Stimulated activated CD8-positive, alpha-beta memory T cell treated with anti-CD3 and anti-CD28 coated beads, Interleukin-4, amount 100 ng/mL, for 1 hour (primary cell): Measurements from ENCODE around the gene CYLD.

Source experiments
- DNase-seq, 2 donors: peaks; one replicate each; pipeline ENCODE4 v3.0.0-alpha.2; 2020; ENCODE audit warnings: low read depth in 2 of 2, low spot score in 1 of 2

Gene CYLD

GRCh38 chr16:50711040-50711439 lies 30.8 kb upstream of the CYLD start:
- DNase-seq: no peak

- no peak for DNase-seq
Measured at GRCh38 chr16:50711862-50712559, 29.9 kb upstream of the CYLD start.

DNA sequence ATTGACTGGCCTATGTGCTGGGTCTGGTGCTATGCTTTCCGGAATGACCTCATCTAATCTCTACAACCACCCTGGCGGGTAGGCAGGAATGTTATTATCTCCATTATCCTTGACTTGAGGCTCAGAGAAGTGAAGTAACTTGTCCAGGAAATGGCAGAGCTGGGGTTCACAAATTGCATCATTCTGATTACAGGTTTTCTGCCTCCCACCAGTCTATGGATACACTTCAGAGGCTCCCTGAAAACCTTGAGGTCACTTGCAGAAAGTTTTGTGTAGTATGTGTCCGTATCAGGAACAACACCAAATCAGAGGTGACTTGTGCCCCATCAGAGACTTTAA lies 29.4 kb upstream of the CYLD start:
- DNase-seq: no peak

DNA sequence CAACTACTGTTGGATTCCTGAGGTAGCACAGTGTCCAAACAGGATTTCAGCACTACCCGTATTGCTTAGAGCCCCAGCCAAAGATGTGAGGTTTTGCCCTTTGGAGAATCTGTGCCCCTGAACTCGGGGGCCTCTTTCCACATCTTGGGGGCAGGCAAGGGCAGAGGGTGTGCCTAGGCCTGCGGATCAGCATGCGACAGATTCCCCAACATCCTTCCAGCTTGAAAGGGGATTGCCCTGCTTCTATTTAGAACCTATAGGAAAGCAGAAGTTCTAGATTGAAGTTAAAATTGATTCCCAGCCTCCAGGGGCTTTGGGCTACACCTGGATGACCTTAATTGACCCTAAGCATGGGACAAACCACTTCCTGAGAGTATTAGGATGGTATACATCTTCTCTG lies 28.9 kb upstream of the CYLD start:
- no peak for DNase-seq

GRCh38 chr16:50717091-50717490 lies 24.8 kb upstream of the CYLD start:
- DNase-seq: no peak

DNA sequence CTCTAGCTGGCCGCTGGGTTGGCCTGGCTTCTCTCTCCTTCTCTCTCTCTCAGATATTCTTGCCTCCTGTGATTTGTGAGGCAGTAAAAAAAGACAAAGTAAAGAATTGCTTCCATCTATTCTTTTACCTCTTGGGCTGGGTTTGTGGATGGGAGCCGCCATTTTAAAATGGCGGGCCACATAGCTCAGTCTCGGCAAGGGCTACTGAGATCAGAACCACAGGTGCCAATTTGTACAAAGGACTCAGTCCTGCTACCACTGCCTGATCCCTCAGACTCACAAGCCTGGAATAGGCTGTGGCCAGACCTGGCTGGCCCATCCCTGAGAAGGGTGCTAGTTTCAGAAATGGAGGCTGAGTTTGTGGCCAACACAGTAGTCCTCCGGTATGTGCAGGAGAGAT lies 24.4 kb upstream of the CYLD start:
- no peak for DNase-seq

DNA sequence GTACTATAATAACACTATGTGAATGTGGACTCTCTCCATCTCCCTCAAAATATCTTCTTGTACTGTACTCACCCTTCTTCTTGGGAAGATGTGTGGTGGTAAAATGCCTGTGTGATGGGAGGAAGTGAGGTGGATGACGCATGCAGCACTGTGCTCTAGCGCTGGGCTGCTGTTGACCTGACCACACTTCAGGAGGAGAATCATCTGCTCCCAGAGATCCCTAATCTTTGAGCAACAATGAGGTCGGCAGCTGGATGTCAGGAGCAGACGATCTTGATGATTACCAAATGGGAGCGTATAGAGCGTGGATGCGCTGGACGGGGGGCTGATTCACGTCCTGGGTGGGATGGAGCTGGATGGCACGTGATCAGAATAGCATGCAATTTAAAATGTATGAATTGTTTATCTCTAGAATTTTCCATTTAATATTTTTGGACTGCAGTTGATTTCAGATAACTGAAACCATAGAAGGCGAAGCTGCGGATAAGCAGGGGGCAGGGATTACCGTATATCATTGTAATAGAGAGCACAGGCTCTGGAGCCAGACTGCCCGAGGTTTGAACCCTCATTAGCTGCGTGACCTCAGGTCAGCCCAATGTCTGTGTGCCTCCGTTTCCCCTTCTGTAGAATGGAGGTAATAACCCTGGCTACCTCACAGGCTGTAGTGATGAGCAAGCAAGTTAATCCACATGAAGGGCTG lies 23.7 kb upstream of the CYLD start:
- DNase-seq: no peak

- no peak for DNase-seq
Measured at GRCh38 chr16:50718761-50719400, 23.0 kb upstream of the CYLD start.

GRCh38 chr16:50719401-50720337 lies 22.2 kb upstream of the CYLD start:
- DNase-seq: no peak

DNA sequence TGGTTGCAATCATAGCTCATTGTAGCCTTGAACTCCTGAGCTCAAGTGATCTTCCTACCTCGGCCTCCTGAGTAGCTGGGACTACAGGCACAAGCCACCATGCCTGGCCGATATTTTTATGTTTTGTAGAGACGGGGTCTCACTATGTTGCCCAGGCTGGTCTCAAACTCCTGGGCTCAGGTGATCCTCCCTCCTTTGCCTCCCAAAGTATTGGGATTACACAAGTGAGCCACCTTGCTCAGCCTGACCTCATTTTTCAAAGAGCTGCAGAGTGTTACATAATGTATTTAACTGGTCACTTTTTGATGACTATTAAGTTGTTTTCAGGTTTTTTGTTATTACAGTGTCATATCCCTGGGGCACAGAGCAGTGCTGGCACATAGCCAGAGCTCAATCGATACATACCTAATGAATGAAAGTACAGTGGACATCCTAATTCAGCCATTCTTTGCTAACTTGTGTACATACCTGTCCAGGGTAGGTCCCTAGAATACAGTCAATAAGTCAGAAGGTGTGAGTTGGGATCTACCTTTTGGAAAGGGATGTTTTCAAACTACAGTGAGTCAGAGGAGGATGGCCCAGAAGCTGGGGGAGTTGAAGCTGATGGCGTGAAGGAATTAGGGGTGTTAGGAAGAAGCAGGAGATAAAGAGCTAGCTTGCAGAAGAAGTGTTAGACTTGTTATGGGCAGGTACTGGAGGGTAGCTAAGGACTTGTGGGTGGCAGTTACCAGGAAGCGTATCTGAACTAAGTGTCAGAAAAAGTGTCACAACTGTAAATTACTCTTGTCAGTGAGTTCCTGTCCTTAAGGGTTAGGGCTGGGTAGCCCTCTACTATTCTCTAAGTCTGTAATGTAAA lies 20.1 kb upstream of the CYLD start:
- DNase-seq: no peak

- DNase-seq: no peak
Measured at GRCh38 chr16:50722405-50722737, 19.5 kb upstream of the CYLD start.

GRCh38 chr16:50722960-50723359 lies 18.9 kb upstream of the CYLD start:
- DNase-seq: no peak

DNA sequence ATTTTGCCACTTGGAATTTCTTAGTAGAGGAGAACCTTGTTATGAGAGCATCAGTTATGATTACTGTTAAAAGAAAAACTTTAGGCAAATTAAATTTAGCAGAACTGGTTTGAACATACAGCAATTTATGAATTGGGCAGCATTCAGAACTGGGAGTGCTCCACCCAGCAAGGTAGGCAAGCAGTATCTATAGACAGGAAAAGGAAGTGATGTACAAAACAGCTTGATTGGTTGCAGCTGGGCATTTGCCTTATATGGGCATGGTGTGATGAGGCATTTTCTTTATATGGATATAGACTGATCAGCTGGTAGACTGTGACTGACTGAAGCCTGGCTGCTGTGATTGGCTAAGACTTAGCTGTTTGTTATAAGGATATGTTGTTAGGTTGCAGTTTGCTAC lies 17.6 kb upstream of the CYLD start:
- no peak for DNase-seq

DNA sequence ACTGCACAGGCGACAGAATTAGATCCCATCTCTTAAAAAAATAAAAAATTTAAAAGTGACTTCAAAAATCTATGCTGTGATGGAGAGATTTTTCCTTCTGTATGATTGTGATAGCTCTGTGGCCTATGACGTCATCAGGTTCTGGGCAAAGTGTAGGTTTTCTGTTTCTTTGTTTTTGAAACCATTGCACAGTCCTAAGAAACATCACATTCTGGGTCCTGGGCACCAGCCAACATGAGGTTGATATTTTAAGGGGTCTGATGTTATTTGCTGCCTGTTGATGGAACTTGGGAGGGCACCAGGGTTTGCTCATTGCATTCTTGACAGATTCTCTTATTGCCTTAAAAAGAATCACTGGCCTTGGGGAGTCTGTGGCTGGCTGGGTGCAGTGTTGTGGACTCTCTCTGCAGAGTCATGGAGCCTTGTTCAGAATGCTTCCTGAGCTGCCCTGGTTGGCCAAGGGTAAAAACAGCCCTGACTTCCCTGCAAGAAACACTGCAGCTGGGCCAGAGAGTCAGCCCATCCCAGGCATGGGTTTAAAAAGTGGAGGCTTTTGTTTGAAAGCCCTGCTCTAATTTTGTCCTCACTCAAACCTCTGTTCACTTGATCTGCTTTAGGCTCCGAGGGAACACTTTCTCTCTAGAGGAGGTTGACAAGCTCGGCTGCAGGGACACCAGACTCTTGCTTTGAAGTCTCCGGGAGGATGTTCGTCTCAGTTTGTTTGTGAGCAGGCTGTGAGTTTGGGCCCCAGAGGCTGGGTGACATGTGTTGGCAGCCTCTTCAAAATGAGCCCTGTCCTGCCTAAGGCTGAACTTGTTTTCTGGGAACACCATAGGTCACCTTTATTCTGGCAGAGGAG lies 10.5 kb upstream of the CYLD start:
- DNase-seq: no peak

DNA sequence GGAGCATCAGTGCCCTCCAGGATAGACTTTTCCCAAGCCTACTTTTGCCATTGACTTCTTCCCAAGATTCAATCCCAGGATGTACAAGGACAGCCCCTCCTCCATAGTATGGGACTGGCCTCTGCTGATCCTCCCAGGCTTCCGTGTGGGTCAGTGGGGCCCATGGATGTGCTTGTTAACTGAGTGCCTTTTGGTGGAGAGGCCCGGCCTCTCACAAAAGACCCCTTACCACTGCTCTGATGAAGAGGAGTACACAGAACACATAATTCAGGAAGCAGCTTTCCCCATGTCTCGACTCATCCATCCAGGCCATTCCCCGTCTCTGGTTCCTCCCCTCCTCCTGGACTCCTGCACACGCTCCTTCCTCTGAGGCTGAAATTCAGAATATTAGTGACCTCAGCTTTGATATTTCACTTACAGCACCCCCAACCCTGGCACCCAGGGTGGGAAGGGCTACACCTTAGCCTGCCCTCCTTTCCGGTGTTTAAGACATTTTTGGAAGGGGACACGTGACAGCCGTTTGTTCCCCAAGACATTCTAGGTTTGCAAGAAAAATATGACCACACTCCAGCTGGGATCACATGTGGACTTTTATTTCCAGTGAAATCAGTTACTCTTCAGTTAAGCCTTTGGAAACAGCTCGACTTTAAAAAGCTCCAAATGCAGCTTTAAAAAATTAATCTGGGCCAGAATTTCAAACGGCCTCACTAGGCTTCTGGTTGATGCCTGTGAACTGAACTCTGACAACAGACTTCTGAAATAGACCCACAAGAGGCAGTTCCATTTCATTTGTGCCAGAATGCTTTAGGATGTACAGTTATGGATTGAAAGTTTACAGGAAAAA lies 9.7 kb upstream of the CYLD start:
- no peak for DNase-seq

DNA sequence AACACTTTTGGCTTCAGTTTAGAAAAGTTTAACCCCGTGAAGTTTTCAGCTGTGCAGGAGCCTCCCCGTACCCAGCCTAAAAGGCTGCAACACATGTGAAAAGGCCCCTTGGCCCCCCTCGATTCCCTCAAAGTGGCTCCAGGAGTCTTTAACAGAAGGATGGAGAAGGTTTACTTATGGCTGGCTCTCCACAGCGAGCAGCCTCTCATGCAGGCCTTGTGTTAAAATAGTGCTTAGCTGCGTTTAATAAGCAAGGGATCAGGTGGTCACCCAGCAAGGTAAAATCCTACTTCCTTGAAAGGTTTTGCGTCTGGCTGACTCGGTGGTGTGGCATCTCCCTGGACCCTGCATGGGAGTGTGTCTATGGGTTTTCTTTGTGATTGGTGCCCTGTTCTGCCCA lies 8.4 kb upstream of the CYLD start:
- no peak for DNase-seq

DNA sequence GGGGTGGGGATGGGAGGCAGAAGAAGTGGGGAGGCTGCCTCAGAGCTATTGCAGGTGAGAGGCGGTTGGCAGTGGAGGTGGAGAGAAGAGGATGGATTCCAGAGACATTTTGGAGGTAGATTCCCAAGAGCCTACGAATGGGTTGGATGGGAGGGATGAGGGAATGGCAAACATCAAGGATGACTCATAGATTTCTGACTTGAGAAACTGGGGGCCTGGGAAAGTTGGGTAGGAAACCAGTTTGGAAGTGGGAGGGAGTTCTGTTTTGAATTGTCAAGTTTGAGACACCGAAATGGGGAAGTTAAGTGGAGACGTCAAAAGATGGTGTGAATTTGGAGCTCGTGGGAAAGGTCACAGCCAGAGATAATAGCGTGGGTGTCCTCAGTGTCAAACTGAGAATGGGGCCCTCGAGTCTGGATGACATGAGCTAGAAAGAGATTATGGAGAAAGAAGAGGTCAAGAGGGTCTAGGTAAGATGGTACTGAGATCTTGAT lies 6.2 kb upstream of the CYLD start:
- DNase-seq: no peak

GRCh38 chr16:50736448-50736847 lies 5.4 kb upstream of the CYLD start:
- DNase-seq: no peak
